CD4-positive, alpha-beta T cell treated with Interleukin-10 for 1 hour (primary cell): Measurements from ENCODE around the gene TRAPPC5.

Experiments
- DNase-seq: peaks from one replicate; pipeline ENCODE4 v3.0.0-alpha.2; 2020

TRAPPC5 gene

GRCh38 chr19:7734220-7735203 is 53.9 kb downstream of the TRAPPC5 start:
- no peak for DNase-seq

- no peak for DNase-seq
These were observed 55.5 kb downstream of the TRAPPC5 start for GRCh38 chr19:7736148-7736547.

DNA sequence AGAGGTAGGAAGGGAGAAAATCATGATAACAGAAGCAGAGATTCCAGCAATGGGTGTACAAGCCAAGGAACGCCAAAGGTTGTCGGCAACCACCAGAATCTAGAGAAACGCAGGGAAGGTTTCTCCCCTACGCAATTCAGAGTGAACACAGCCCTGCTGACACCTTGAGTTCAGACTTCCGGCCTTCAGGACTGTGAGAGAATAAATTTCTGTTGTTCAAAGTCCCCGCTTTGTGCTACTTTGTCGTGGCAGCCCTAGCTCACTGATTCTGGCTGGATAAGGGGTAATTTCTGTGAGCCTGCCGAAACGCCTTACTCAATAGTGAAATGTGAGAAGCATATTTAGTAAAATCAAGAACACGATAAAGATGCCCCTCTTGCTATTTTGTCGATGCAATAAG is 56.6 kb downstream of the TRAPPC5 start:
- no peak for DNase-seq
